Rectal smooth muscle tissue (tissue), 1 donor: ENCODE results near the gene THBS2.

Experiments used
- H3K27ac ChIP-seq: one replicate; pipeline ENCODE4 v1.7.0; 2013; ENCODE audit warnings: low read depth, low read length, inconsistent platforms
- H3K27me3 ChIP-seq: one replicate; pipeline ENCODE4 v1.7.0; 2013; ENCODE audit warnings: low read length; ENCODE audit not compliant: control insufficient read depth, insufficient read depth
- H3K36me3 ChIP-seq: one replicate; pipeline ENCODE4 v1.7.0; 2013; ENCODE audit warnings: low read length; ENCODE audit not compliant: control insufficient read depth, insufficient read depth
- H3K4me1 ChIP-seq: one replicate; pipeline ENCODE4 v1.7.0; 2013; ENCODE audit warnings: low read length; ENCODE audit not compliant: control insufficient read depth, insufficient read depth
- H3K4me3 ChIP-seq: one replicate; pipeline ENCODE4 v1.7.0; 2013; ENCODE audit warnings: low read length
- H3K9ac ChIP-seq: one replicate; pipeline ENCODE4 v1.7.0; 2013; ENCODE audit warnings: low read length

THBS2 gene

DNA sequence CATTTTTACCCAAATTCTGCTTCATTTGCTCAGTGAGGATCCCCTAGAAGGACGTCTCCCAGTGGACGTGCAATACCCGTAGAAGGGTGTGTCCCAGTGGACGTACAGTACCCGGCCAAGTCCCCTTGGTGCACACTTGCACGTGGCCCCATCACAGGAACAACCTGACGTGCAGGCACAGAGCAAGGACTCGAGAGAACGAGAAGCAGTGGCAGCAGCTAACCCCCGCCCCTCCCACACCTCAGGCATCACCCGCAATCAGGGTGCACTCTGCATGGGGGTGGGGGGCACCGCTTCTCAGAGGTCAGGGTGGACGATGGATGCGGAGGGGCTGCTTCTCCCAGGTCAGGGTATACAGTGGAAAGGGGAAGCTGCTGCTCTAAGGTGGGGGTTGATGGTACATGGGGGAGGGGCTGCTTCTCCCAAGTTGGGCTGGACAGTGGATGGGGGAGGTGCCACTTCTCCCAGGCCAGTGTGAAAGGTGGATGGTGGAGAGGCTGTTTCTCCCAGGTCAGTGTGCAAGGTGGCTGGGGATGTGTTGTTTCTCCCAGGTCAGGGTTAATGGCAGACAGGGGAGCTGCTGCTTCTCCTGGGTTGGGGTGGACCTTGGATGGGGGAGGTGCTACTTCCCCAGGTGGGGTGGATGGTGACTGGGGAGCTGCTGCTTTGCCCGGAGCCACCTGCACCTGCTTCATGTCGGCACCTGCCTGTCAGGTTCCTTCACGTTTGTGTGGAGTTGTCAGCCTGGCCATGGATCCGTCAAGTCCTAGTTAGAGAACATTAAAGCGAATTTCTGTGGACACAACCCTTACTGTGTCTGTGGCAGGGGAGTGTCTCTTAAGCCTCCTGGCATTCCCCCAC, 1.0 kb upstream of the THBS2 start:
- no peaks in the 10 kb centered on the region for H3K4me1 ChIP-seq
- no peak overlapping the region for H3K27ac ChIP-seq
- H3K36me3 ChIP-seq = no peaks in the 10 kb centered on the region
- peaks cover 2% of the 10 kb centered on the region for H3K27me3 ChIP-seq
- H3K9ac ChIP-seq = no peak overlapping the region
- no peak overlapping the region for H3K4me3 ChIP-seq

DNA sequence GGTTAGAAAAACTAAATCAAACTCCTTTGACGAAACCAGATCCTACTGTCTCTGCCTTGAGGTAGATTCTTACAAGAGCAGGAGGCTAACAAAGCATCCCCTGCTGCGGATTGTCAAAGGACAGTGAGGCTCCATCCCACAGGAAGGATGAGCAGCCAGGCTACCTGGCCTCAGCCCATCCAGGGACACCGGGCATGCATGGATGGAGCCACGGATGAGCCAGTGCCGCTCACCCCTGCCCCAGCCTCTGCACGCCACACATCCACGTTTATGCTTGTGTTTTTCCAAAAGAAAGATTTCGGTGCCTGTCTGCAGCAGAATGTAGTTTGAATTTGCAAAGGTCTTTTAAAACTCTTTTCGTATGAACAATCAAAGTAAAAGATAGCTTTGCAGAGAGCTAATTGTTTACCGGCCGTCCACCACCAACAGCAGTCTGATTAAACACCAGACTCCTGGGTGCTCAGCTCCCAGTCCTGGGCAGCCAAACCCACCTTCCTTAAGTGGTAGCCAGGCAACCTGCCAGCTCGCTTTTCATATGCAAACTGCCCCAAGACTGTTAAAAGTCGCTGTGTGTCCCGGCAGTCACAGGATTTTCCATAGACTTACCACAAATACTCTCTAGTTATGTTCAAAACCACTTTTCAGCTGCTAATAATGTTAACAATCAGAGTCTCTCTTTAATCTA, 999 bp downstream of the THBS2 start:
- H3K4me3 ChIP-seq = peak overlapping the region; percentile 11
- H3K36me3 ChIP-seq = peaks cover 6% of the 10 kb centered on the region
- H3K4me1 ChIP-seq = no peaks in the 10 kb centered on the region
- H3K9ac ChIP-seq = no peak overlapping the region
- peaks cover 2% of the 10 kb centered on the region for H3K27me3 ChIP-seq
- H3K27ac ChIP-seq = no peak overlapping the region

DNA sequence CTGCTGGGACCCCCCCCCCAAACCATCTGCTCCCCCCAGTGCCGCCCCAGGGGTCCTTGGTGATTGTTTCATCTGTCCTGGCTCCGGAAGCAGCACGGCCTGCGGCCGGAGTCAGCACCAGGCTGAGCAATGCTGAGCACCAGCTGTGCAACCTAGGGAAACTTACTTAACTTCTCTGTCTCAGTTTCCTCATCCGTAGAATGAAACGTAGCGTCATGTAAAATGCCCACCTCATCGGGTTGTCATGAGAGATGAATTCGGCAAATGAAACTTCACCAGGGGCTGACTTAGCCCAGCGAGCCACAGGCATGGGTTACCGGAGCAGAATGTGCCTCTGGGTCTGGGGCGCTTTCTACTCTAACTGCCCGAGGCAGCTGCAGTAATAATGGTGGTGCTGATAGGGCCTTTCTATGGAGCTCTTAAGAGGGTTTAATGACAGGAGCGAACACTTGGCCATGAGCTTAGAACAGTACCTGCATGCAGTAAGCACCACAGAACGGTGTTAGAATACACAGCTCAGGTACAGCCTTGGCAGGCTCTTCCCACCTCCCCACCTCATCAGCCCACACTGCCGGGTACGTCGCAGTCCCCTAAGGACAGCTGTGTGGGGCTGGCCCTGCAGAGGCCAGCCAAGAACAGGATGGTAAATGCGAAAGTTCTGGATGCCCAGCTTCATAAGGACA, 1.7 kb downstream of the THBS2 start:
- Histone ChIP-seq H3K4me3 (peak overlapping the region; percentile 11), H3K9ac (no peak overlapping the region), H3K27me3 (peaks cover 2% of the 10 kb centered on the region), H3K4me1 (no peaks in the 10 kb centered on the region), H3K36me3 (peaks cover 10% of the 10 kb centered on the region), H3K27ac (peak overlapping the region; percentile 36)

DNA sequence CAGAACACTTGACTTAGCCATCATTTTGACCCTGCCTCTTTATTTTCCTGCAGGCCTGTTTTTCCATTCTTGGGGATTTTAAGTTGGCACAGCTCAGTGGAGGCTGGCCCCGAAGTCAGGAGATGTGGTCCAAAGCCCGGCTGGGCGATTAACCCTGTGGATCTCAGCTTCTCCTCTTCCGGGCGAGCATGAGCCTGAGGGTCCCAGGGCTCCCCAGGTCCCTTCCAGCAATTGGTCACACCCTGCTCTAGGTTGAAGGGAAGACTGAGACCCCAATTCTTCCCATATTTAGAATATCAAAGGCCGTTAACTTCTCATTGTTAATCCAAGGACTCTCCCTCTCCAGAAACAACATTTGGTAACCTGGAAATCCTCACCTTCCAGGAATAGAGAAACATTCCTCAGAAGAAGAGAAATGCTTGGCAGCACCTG, 2.3 kb downstream of the THBS2 start:
- no peak overlapping the region for H3K9ac ChIP-seq
- peaks cover 2% of the 10 kb centered on the region for H3K27me3 ChIP-seq

DNA sequence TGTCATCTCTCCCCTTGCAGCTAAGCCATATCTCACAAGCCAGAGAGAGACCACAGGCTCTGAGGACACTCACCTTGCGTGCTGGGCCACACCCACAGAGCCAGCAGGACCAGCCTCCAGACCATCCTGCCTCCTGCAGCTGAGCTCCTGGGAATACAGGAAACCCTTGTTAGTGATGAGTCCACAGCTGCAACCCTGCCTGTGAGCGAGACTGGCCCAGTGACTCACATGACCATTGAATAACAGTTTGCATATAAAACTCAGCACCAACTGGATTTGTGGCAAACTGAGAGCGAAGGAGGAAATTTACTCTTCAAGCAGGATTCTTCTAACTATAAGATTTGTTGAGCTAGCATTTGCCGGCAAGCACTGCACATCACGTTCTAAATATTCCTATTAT, 3.0 kb downstream of the THBS2 start:
- no peaks in the 10 kb centered on the region for H3K4me1 ChIP-seq
- H3K9ac ChIP-seq = no peak overlapping the region
- peaks cover 2% of the 10 kb centered on the region for H3K27me3 ChIP-seq
- peaks cover 10% of the 10 kb centered on the region for H3K36me3 ChIP-seq
- H3K27ac ChIP-seq = no peak overlapping the region
- H3K4me3 ChIP-seq = no peak overlapping the region

More for the DNA sequence above, 2.3 kb downstream of the THBS2 start:
- Histone ChIP-seq H3K27ac (peak overlapping the region; percentile 36), H3K4me1 (no peaks in the 10 kb centered on the region), H3K36me3 (peaks cover 10% of the 10 kb centered on the region), H3K4me3 (peak overlapping the region; percentile 11)

DNA sequence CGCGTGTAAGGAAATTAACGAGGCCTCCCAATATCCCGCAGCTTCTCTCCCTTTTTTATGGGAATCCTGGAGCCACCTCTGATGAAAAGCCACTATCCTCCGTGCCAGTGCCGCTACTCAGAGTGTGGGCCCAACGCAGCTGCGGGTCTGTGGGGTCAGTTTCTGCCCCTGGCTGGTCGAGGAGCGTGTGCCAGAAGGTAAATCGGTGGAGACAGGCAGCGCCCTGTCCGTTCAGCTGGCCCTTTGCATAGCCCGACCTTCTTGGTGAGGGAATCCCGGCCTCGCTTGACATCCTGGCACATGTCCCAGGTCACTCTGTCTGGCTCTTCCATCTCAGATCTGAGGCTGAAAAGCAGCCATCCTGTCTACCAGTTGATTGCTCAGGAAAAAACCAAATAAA, 4.6 kb downstream of the THBS2 start:
- peaks cover 10% of the 10 kb centered on the region for H3K36me3 ChIP-seq
- peaks cover 2% of the 10 kb centered on the region for H3K27me3 ChIP-seq
- no peak overlapping the region for H3K4me3 ChIP-seq
- H3K9ac ChIP-seq = no peak overlapping the region
- H3K27ac ChIP-seq = no peak overlapping the region
- H3K4me1 ChIP-seq = no peaks in the 10 kb centered on the region

DNA sequence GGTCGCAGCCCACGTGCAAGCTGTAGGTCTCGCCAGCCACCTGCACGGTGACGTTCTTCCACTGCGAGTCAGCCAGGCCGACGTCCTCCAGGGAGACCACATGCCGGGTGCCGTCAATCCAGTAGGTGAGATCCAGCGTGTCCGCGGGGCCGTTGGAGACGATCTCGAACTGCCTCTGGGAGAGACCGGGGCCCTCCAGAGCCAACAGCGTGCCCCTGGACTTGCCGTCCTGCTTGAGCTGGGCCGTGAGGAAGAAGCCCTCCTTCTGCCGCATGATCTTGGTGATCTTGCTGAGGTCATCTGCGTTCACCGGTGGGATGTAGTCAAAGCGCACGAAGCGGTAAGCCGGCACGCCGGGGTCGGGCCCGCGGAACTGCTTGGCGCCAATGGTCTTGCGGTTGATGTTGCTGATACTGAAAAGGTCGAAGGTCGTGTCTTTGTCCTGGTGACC, 5.1 kb downstream of the THBS2 start:
- Histone ChIP-seq H3K9ac (no peak overlapping the region), H3K27me3 (no peaks in the 10 kb centered on the region)

DNA sequence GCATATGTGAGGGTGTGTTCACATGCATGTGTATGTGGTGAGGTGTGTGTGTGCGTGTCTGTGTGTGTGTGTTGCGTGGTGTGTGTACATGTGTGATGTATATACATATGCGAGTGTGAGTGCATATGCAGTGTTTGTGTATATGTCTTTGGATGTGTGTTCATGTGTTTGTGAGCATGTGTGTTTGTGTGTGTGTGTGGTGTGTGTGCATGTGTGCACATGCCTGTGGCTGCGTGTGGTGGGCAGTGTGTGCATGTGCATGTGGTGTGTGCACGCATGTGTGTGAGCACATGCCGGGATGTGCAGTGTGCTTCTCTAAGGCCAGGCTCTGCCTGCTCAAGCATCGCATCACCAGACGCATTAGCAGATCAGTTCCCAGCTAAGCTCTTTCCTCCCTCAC, 5.7 kb downstream of the THBS2 start:
- Histone ChIP-seq H3K27ac (no peak overlapping the region), H3K4me1 (no peaks in the 10 kb centered on the region), H3K27me3 (no peaks in the 10 kb centered on the region), H3K36me3 (peaks cover 10% of the 10 kb centered on the region), H3K9ac (no peak overlapping the region), H3K4me3 (no peak overlapping the region)

More for the DNA sequence above, 5.1 kb downstream of the THBS2 start:
- peaks cover 10% of the 10 kb centered on the region for H3K36me3 ChIP-seq
- H3K4me3 ChIP-seq = no peak overlapping the region
- H3K27ac ChIP-seq = no peak overlapping the region
- H3K4me1 ChIP-seq = no peaks in the 10 kb centered on the region

DNA sequence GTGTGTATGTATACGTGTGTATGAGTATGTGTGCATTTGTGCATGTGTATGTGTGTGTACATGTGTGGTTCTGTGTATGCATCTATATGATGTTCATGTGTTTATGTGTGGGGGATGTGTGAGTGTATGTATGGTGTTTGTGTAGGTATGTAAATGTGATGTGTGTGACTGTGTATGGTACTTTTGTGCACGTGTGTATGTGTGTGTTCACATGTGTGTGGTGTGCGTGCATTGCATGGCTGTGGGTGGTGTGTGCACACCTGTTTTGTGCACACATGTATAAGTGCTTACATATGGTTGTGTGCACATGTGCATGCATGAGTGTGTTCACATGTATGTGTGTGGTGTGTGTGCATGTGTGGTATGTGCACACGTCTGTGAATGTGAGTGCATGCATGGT, 6.2 kb downstream of the THBS2 start:
- Histone ChIP-seq H3K27ac (no peak overlapping the region), H3K36me3 (peaks cover 10% of the 10 kb centered on the region), H3K9ac (no peak overlapping the region), H3K27me3 (no peaks in the 10 kb centered on the region), H3K4me3 (no peak overlapping the region), H3K4me1 (no peaks in the 10 kb centered on the region)

DNA sequence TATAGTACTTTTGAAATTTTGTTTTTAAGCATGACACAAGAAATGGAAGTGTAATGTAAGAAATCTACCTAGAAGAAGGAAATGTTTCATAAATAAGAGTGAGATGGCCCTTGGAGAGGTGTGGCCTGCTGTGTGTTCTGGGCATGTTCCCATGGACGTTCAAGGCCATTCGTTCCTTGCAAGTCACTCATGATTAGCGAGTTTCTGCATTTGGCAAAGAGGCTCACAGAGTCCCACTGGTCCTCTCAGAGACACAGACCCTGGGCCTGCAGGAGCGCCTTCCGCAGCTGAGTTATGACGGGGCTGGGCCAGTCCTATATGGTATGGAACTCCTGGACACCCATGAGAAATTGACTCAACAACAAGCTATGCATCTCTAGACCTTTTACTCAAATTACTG, 7.2 kb downstream of the THBS2 start:
- no peak overlapping the region for H3K4me3 ChIP-seq
- H3K36me3 ChIP-seq = peaks cover 10% of the 10 kb centered on the region
- H3K9ac ChIP-seq = no peak overlapping the region
- H3K4me1 ChIP-seq = no peaks in the 10 kb centered on the region
- no peaks in the 10 kb centered on the region for H3K27me3 ChIP-seq
- no peak overlapping the region for H3K27ac ChIP-seq

DNA sequence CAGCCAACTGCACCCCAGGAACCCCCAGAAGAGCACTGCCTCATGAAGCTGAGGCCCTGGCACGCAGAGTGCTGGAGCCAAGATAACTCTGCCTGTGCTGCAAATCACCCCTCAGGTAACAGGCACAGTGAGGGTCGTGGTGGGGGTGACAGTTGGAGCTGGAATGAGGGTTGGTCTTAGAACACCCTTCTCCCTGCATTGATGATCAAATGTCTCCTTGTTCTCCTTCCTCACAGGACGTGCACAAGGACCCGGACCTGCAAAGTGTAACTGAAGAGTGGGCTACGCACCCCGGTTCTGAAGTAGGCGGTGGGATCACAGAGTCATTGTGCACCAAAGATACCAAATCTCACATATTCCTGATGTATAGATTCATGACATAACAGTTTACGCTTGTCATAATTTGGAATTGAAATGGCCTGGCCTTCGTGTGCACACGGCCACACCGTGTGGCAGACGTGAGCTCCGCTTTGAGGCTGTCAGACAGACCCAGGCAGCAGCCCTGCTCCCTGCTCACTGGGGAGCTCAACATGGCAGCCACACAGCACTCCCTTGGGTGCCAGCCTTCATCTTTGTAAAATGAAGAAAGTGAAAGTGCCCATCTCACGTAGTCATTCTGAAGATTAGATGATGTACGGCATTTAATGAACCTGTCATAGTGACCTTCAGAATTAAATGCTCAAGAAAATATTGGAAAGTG, 8.8 kb downstream of the THBS2 start:
- Histone ChIP-seq H3K4me3 (no peak overlapping the region), H3K27me3 (no peaks in the 10 kb centered on the region), H3K36me3 (peaks cover 10% of the 10 kb centered on the region), H3K9ac (no peak overlapping the region), H3K27ac (no peak overlapping the region), H3K4me1 (no peaks in the 10 kb centered on the region)

DNA sequence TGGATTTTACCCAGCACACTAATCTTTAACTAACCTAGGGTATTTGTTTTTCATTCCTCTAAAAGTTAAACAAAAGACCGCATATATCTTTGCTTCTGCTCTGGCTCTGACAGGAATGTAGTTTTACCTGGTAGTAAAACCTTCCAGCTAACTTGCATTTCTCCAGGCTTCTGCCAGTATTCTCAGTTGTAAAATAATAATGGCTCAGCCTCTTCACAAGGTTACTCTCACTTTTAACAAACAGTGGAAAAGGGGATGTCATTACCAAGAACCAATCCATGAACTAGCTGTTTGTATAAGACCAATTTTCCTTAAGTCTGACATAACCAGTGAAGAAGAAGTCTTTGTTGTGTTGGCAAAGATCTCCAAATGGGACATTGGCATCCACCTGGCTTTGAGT, 10.0 kb downstream of the THBS2 start:
- no peaks in the 10 kb centered on the region for H3K4me1 ChIP-seq
- no peak overlapping the region for H3K4me3 ChIP-seq
- peaks cover 10% of the 10 kb centered on the region for H3K36me3 ChIP-seq
- H3K27me3 ChIP-seq = no peaks in the 10 kb centered on the region
- no peak overlapping the region for H3K9ac ChIP-seq
- H3K27ac ChIP-seq = no peak overlapping the region
